GM21529 (cell line): ENCODE data around the gene NHS.

Experiments
- ATAC-seq: cut with Tn5 transposase; IDR thresholded peaks from one replicate; pipeline ENCODE4 v1.9.1; 2021; ENCODE audit not compliant: unreplicated experiment

The NHS gene

DNA sequence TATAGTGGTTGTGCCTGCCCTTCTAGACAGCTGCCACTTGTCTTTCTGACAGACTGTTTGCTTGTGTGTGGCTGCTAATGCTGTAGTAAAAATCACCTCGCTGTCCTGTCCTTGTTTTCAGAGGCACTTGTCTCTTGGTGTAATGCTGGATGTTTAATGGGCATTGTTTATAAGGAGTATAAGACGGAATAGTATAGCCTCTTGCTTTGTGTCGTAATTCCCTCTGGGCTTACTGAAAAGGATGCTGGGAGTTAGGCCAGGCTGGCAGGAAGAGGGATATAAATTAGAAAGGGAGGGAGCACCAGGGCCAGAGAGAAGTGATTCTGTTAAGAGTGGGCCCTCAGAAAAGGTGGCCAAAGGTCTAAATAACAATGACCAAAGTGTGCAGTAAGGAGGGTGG lies 29.0 kb downstream of the NHS start:
- ATAC-seq: no peak

DNA sequence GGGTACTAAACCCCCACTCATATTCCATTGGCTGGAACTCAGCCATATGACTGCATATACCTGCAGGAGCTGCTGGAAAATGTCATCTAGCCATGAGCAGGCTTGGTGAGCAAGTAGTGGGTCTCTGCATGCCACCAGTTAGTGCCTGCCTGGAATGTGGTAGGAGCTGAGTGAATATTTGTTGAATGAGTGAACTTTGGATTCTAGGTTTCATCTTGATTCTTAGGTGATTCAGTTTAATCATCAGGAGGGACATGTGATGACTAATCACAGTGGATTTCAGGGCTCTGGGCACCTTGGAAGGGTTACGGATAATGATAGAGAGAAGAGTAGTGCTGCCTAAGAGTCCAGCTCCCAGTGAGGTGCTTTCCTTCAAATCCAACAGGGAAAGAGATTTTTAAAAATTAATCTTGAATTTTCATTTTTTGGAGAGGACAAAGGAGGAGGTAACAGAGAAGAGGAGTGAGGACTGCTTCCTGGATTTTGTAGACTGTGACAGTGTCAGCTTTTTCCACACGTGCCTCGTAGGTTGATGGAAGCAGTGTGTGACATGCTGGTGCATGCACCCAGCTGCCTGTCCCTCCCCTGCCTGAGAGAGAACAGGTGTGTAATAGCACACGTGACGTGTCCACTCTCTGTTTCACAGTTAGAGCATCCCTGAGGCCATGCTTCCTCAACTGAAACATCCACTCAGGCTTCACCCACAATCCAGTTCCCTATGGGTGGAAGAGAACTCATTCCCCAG lies 30.4 kb downstream of the NHS start:
- ATAC-seq: no peak

DNA sequence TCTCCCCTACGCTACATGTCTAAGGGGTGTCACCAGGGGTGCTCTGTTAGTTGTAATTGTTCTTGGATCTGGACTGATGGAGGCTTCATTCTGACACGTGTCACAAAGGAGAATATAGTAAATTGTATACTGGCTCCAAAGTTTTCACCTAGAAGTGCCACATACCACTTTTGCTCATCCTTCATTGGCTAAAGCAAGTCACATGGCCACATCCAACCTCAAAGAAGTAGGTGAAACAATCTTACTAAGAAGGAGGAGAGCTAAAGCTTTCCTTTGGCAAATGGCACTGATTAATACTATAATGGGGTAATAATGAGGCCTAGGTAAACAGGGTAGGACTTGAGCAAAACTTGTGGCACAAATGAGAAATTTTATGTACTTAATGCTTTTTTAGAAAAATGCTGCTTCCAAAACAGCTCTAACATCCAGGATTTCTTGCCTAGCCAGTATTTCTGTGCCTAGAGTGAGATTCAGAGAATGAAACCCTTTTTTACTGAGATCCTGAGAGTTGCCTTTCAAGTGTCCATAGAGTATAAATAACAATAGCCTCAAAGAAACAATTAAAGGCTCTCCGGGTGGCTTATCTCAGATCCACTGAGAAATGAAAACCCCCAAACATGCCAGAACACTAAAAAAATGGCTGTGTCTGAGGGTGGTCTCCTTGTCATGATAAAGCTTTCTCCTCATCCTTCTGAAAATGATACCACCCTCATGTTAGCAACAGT lies 34.7 kb downstream of the NHS start:
- no peak for ATAC-seq

DNA sequence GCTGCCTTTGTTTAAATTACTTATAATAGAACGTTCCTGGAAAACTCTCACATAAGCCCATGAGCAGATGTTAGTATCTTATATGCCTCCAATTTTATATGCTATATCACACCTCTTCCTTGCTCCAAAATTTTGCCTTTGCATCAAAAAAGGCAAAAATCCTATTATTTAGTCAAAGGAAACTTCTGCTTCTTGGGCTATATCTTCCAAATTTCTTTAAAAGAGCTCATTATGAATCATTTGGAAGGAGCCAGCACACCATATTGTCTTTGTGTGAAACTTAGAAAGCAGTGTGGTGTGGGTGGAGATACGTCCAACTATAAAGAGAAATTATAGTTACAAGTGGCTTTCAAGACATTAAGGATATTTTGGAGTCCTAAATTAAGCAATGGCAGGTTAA lies 35.7 kb downstream of the NHS start:
- ATAC-seq: no peak

DNA sequence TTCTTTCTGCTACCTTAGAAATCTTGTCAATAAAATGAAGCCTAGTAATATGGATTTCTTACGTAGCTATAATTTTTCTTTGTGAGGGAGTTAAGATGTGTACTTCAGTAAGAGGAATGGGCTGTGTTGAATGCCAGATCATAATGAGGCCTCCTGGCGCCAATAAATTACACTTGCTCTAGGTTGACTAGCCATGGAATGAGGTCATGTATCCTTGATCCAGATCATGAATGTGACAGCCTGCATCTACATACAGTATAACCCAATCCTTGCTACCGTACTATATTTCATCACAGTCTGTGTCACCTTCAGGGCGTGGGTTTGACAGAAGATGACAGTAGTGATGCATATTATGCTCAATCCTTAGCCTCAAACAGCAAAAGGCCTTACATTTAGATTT lies 36.2 kb downstream of the NHS start:
- no peak for ATAC-seq

DNA sequence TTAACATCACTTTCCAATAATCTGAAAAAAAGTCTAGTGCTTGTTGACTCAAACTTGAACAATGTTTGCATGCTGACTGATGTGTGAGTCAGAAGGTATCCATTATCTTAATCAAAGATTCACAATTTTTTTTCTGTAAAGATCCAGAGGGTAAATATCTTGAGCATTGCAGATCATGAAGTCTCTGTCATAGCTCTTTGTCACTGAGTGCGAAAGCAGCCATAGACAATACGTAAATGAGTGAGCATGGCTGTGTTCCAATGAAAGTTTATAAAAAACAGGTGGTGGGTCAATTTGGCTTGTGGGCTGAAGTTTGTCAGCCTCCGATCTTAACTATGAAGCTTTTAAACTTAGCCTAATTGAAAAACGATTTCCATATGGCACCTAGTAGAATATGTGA lies 37.7 kb downstream of the NHS start:
- ATAC-seq: no peak

DNA sequence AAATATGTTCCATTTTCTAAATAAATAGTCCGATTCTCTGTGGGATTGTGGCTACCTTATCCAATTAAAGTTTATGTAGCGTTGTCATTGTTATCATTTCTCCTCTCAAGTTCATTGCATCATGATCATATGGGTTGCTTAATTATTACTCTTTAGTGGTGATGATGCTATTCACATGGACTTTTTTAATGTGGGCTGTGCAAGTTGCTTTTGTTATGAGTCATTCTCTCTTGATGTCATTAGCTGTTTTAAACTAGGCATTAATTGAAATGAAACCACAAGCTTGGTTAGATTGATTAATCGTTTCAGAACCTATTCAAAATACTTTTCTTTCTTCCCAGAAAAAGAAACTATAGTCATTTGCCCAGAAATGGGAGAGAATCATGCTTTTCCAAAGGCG lies 38.2 kb downstream of the NHS start:
- ATAC-seq: no peak

DNA sequence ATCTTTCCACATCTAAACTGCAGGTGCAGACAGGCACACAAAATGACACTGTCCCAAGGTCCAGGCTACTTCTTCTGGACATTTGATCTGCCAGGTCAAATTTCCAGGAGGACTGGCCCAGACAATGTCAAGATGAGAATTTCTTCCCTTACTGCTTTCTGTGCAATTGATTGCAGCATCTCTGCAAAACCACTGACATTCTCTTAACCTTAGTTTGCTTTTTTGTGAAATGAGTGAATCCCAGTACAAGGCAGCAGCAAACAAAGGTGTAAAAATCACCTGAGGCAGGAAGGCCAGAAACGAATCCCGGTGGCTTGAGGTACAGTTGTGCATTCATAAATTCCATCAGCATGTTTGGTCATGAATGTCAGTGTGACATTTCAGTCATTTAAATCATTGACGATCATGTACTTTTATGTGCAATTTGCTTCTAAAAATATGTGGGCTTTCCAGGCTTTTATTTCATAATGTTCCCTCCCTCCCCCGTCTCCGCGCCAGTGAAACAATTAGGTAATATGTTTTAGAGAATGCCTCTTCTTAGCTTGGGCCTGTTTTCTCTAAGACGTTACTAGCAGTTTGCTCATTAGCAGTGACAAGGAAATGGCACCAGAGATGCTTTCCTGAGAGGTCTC lies 39.1 kb downstream of the NHS start:
- no peak for ATAC-seq

DNA sequence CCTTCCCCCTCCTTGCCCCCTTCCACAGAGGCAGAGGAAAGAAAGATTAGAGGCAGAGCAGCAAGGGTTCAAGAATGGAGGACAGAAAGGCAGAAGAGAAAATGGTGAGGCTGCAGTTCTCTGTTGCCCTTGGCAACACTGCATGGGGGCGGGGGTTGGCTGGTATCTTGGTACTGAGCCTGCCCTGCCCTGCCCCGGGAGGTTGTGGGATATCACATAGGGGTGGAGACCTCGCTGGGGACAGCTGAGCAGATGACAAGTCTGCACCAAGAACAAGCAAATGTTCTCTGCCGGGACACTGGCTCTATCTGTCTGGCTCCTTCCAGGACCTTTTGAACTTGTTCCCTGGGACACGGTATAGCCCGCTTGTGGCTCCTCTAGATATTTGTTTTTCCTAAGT lies 39.8 kb downstream of the NHS start:
- no peak for ATAC-seq

DNA sequence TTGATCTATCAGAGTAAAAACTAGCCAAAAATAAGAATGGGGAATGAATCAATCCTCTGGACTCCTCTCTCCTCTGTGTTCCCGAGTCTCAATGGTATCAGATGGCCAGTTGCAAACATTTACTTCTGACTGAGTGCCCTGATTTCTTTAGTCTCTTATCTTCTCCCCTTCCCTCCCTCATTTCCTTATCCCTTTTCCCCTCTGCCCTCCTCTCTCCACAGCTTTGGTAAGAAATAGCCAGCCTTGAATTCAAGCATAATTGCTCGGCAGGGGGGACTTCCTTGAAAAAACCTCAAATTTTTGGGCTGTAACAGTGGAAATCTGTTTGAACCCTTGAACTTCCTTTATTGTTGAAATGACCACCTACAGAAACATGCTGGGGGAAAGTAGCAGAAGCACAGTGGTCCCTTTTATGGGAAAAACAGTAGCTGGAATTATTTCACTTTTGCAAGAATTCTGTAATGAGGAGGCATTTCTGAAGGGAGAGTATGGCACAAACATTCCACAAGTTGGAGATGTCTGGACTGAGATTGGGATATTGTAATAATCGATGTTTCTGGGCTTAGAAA lies 40.3 kb downstream of the NHS start:
- no peak for ATAC-seq

DNA sequence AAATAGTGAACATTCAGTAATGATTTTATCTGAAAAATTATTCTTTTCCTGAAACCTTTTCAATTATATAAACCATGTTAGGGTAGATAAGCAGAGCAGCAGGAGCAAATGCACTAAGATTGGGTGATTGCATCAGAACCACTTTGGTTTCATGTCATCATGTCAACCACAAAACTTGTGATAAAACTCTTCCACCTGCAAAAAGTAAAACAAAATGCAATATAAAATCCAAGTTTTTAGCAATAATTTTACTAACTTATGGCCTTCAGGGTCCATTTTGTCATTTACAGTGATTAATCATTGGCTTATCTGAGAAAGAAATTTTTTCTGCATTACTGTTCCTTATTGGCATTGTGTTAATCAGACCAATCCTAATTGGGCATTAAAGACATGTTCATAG lies 42.4 kb downstream of the NHS start:
- no peak for ATAC-seq

DNA sequence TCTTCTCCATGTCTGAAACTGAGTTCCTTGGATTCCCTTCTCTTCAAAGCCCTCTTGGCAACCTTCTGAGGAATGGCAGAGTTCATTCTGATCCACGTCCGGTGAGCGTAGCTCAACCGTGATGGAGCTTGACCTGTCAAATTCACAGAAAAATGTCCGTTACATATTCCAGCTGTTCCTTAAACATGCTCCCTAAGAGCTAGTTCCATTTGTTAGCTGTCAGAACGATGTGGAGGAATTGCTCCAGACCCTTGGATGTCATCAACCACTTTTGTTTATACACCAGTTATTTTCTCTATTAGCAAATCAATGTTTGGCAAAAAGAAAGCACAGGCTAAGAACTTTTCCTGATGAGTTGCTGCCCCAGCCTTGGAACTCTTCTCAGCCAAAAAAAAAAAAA lies 50.1 kb downstream of the NHS start:
- no peak for ATAC-seq

DNA sequence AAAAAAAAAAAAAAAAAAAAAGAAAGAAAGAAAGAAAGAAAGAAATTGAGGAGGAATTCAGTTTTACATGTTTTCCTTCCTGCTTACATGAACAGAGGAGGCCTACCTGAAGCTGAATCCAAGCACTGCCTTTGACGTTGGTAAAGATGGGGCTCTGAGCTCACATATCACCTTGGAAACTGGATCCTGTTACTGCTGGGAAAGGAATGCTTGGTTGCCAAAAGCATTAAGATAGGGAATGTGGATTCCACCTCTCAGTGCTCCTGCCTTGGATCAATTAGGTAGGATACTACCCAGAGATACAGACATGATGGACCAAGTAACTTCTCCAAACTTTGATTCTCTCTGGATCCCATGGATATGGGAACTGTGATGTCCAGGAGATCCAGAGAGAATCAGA lies 50.6 kb downstream of the NHS start:
- no peak for ATAC-seq

DNA sequence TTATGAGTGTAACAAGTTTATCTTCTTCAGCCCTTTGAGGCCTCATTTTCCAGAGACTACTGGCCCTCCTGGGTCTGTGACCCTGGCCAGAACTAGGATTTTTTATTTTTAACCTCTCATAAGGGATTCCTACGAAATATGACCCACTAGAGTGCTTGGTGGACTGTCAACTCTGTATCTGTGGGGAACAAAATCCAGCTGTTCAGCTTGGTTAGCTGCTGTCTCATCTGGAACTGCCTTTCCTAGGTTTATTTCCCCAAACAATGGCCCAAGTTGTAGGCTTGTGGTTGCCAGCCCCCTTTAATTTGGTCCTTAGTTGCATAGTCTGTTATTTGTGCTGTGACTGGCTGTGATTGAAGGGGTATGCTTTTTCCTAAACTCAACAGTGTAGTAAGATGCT lies 56.2 kb downstream of the NHS start:
- no peak for ATAC-seq

DNA sequence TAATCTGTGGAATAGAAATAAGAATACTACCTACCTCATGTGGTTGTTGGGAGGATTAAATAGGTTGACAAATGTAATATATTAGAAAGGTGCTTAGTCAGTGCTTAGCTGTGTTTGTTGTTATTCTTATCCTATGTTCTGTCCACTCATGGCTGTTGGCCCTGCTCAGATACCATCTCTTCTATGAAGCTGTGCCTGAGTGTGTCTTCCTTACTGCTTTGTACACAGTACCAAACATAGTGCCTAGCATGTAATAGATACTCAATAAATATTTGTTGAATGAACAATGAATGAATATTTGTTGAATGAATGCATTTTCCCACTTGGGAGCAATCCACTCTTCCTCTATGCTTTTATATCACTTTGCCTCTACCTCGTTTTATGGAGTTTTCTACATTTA lies 57.2 kb downstream of the NHS start:
- ATAC-seq: no peak

DNA sequence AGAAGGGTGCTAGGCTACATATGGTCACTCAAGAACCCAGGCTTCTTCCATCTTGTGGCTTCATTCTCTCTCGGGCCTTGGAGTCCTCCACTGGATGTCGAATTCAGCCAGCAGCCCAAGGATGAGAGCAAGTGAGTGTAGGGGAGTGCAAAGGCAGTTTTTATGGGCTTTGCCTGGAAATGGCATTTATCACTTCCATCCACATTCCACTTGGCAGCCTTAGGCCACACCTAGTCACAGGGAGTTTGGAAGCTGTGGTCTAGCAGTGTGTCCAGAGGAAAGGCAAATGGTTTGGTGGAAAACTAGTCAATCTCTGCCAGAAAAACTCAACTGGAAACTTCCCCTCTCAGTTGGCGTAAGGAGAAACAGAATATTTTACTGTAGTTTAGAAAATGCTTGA lies 59.0 kb downstream of the NHS start:
- ATAC-seq: no peak

DNA sequence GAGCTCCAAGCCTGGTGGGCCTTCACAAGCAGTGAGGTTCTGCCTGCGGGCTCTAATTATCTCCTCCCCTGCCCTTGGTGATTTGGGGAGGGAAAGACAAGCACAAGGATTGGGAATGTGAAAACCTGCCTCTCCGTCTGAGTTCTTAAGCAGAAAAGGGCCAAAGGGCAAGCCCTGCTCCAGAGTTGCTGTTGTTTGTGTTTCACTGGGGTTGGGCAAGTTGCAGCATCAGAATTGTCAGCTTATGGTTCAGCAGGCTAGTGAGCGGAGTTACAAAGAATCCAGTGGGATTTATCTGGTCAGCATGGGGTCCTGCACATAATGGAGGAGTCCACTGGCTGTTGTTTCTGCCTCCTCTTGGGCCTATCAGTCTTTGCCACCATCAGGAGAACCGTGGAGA lies 60.5 kb downstream of the NHS start:
- ATAC-seq: no peak

DNA sequence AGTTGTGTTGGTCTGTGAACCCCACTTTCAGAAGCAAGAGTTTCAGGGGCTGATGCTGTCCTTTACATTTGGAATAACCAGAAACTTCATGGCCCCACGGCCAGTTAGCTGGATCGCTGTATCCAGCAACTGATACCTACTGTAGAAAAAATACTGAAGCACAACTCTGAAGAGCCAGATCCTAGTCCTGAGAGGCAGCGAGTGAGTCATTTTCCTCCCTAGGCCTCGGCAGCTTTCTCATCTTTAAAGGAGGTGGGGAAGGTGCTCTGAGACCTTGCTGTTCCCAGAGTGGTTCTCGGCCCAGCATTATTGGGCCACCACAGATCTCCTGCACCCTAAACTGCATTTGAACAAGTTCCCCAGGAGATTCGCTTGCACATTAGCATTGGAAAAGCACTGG lies 63.2 kb downstream of the NHS start:
- ATAC-seq: no peak

DNA sequence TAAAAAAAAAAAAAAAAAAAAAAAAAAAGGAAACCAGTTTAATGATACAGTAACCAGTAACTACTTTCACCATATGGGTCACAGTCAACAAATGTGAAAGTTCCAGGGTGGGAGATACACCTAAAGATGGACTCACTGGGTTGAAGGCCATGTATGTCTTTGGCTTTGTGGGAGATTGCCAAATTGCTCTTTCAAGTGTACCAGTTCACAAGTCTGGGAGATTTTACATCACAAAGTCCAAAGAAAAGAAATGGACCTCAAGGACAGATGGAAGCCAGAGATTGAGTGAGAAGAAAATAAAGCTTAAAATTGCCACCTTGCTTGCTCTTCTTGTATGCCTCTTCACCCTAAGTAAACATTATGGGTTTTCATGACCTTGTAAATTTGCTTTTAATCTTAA lies 65.3 kb downstream of the NHS start:
- ATAC-seq: no peak

DNA sequence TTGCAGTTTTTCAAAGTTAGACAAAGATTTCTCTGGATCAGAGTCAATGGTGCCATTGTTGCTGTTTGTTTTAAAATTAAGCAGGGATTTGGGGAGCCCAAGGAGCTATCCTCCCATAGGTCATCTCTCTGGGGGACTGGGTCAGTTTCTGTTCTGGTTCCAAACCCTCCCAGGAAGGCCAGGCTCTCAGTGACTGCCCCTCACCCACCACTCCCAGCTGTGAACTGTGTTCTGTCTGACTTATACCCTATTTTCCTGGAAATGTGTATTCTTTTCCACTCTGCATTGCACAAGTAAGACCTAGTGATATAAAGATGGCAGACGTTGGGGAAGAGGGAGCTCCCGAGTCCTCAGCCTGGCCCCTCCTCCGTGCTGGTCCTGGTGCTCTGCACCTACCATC lies 65.8 kb downstream of the NHS start:
- ATAC-seq: no peak

DNA sequence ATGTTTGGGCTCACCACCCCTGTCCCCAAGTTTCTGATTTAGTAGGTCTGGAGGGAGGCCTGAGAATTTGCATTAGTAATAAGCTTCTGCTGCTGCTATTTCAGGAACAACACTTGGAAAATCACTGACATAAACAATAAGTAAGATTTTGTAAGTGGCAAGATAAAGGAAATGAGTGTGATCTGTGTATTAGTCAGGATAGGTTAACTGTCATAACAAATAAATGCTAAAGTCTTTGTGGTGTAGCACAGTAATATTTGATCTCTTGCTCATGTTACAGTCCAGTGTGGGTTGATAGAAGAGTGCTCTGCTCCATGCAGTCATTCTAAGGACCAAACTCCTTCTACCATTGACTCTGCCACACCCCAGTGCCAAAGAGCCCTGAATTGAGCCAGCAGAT lies 67.0 kb downstream of the NHS start:
- ATAC-seq: no peak

DNA sequence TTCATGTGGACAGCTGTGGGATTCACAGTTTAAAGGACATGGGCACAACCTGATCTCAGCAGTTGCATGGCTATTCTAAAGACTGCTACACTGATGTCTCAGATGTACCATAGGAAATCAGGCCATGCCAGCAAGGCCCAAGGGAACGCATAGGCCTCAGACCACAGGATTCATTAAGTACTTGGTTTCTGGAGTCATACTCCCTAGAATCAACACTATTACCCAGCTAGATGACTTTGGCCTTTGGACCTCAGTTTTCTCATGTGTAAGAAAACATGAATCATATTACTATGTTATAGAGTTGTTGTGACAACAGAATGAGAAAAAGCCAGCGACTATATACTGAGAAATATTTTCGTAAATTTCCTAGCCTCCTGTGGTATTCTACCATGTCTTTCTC lies 67.9 kb downstream of the NHS start:
- no peak for ATAC-seq
